Measurements from ENCODE around the gene COL5A1.

DNA sequence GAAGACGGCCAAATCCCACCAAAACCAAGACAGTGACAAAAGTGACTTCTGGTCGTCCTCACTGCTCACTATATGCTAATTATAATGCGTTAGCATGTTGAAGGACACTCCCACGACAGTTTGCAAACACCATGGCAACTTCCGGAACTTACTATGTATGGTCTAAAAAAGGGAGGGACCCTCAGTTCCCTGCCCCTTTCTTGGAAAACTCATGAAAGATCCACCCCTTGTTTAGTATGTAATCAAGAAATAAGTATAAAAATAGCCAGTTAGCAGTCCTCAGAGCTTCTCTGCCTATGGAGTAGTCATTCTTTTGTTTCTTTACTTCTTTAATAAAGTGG is 248.5 kb downstream of the COL5A1 start:
- TF ChIP-seq, protein P1, sequence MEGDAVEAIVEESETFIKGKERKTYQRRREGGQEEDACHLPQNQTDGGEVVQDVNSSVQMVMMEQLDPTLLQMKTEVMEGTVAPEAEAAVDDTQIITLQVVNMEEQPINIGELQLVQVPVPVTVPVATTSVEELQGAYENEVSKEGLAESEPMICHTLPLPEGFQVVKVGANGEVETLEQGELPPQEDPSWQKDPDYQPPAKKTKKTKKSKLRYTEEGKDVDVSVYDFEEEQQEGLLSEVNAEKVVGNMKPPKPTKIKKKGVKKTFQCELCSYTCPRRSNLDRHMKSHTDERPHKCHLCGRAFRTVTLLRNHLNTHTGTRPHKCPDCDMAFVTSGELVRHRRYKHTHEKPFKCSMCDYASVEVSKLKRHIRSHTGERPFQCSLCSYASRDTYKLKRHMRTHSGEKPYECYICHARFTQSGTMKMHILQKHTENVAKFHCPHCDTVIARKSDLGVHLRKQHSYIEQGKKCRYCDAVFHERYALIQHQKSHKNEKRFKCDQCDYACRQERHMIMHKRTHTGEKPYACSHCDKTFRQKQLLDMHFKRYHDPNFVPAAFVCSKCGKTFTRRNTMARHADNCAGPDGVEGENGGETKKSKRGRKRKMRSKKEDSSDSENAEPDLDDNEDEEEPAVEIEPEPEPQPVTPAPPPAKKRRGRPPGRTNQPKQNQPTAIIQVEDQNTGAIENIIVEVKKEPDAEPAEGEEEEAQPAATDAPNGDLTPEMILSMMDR (IDR thresholded peaks at IDR 0.05) = no peak
- TF ChIP-seq POLR2A (IDR thresholded peaks at IDR 0.05) = no peak
